Skeletal muscle satellite cell (primary cell): Measurements from ENCODE around the gene DHRS7B.
"Not testable (repeated sequence)": the region's sequence is repeated elsewhere in the genome, so short reads cannot be mapped to it uniquely, and the experiment has no call there.

Experiments used
- H3K27me3 ChIP-seq: 2 replicates; pipeline ENCODE4 v1.7.0; 2013; ENCODE audit warnings: low read length; ENCODE audit not compliant: control insufficient read depth, insufficient read depth
- H3K36me3 ChIP-seq: 2 replicates; pipeline ENCODE4 v1.7.0; 2013; ENCODE audit warnings: mild to moderate bottlenecking, control low read depth, low read length; ENCODE audit not compliant: insufficient read depth
- H3K4me1 ChIP-seq: 2 replicates; pipeline ENCODE4 v1.7.0; 2013; ENCODE audit warnings: low read length; ENCODE audit not compliant: control insufficient read depth, insufficient read depth
- H3K4me2 ChIP-seq: 2 replicates; pipeline ENCODE4 v1.7.0; 2013; ENCODE audit warnings: mild to moderate bottlenecking, low read length
- H3K4me3 ChIP-seq: 2 replicates; pipeline ENCODE4 v1.7.0; 2013; ENCODE audit warnings: low read length
- H3K9ac ChIP-seq: 2 replicates; pipeline ENCODE4 v1.7.0; 2013; ENCODE audit warnings: mild to moderate bottlenecking, low read depth, low read length, moderate library complexity
- H3K9me3 ChIP-seq: replicated peaks from 2 replicates; pipeline ENCODE4 v1.7.0; 2013; ENCODE audit warnings: mild to moderate bottlenecking, control low read depth, low read length

DHRS7B gene

GRCh38 chr17:21140911-21141310, 14.1 kb downstream of the DHRS7B start:
- Histone ChIP-seq H3K36me3 (no peaks in the 10 kb centered on the region), H3K4me2 (no peak overlapping the region), H3K27me3 (no peaks in the 10 kb centered on the region), H3K9me3 (no peaks in the 10 kb centered on the region), H3K4me3 (no peak overlapping the region), H3K4me1 (no peaks in the 10 kb centered on the region), H3K9ac (no peak overlapping the region)

DNA sequence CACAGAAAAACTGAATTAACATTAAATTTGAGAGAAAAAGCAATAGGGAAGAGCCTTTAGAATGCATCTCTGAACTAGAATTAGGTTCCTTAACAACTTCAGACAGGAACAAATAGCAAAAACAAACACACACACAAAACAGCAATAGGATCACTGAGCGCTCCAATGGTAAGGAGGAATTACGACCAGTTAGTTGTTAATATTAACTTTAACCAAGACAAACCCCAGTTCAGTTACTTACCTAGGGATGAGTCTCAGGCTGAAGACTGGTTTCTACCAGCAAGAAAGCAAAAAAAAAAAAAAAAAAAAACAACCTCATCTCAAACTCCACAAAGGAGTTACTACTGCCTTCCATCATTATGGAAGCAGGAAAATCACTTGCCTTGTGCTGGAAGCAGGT, 14.6 kb downstream of the DHRS7B start:
- Histone ChIP-seq H3K4me3 (no peak overlapping the region), H3K36me3 (no peaks in the 10 kb centered on the region), H3K4me1 (no peaks in the 10 kb centered on the region), H3K9ac (no peak overlapping the region), H3K27me3 (no peaks in the 10 kb centered on the region), H3K4me2 (no peak overlapping the region), H3K9me3 (no peaks in the 10 kb centered on the region)

DNA sequence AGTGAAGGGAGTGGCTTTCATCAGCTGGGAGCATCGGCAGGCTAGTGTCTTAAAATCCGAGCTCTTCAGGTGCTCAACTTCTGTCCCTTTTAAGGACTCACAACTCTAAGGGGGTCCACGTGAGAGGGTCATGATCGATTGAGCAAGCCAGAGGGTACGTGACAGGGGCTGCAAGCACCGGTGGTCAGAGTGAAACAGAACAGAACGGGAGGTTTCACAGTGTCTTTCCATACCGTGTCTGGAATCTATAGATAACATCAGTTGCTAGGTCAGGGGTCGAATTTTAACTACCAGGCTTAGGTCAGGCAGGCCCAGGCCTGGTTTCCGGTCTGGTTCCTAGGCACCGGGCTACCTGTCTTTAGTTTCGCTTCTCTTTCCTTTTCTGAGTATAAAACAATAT, 15.3 kb downstream of the DHRS7B start:
- not testable (repeated sequence) for H3K27me3 ChIP-seq, H3K9me3 ChIP-seq, H3K9ac ChIP-seq, H3K4me2 ChIP-seq, H3K36me3 ChIP-seq, H3K4me1 ChIP-seq, H3K4me3 ChIP-seq

- Histone ChIP-seq H3K27me3 (no peaks in the 10 kb centered on the region), H3K36me3 (no peaks in the 10 kb centered on the region), H3K4me1 (no peaks in the 10 kb centered on the region), H3K9ac (no peak overlapping the region), H3K4me2 (no peak overlapping the region), H3K9me3 (no peaks in the 10 kb centered on the region), H3K4me3 (no peak overlapping the region)
These were observed 16.9 kb downstream of the DHRS7B start for GRCh38 chr17:21143695-21144094.

- not testable (repeated sequence) for H3K4me1 ChIP-seq, H3K27me3 ChIP-seq, H3K36me3 ChIP-seq
These were observed 17.5 kb downstream of the DHRS7B start for GRCh38 chr17:21144299-21144698.

DNA sequence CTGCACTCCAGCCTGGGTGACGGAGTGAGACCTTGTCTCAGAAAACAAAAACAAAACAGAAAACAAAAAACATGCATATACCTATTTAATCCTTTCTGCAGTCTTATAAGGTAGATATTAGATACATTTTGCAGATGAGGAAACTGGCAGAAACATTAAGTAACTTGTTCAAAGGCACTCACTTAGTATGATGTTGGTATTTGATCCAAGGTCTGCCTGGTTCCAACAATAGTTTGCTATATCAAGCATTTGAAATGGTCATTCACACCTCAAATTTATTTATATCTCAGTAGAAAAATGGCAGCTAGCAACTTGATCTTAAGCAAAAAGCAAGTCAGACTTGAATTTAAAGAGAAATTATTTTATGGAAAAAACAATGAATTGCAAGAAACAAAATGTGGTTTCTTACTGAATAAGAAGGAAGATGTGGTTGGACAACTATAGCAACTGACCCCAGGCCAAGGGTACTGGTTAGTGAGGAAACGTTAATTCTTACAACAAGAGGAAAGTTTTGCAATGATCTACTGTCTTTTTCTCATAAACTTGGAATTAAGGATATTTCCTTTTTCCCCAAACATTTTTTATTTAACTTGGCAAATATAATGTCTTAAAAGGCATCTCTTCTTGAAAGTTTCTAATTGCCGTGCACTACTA, 19.7 kb downstream of the DHRS7B start:
- Histone ChIP-seq H3K9me3 (no peaks in the 10 kb centered on the region), H3K4me2 (no peak overlapping the region), H3K4me3 (no peak overlapping the region), H3K36me3 (no peaks in the 10 kb centered on the region), H3K4me1 (no peaks in the 10 kb centered on the region), H3K27me3 (no peaks in the 10 kb centered on the region), H3K9ac (no peak overlapping the region)

More at GRCh38 chr17:21144299-21144698, 17.5 kb downstream of the DHRS7B start:
- H3K9ac ChIP-seq, H3K9me3 ChIP-seq, H3K4me3 ChIP-seq, H3K4me2 ChIP-seq: not testable (repeated sequence)

DNA sequence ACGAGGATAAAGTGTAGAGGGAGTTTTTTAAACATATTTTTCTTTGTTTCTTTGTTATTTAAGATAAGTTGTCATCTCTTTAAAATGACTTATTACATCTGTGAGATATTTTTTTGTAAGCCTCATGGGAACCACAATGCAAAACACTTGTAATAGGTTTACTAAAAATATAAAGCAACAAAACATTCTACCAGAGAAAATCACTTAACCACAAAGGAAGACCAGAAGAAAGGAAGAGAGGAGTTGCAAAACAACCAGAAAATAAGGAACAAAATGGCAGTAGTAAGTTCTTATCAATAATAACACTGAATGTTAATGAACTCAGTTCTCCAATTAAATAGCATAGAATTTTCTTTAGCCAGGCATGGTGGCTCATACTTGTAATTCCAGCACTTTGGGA, 22.9 kb downstream of the DHRS7B start:
- Histone ChIP-seq H3K4me2 (no peak overlapping the region), H3K36me3 (no peaks in the 10 kb centered on the region), H3K9me3 (no peaks in the 10 kb centered on the region), H3K27me3 (no peaks in the 10 kb centered on the region), H3K4me3 (no peak overlapping the region), H3K9ac (no peak overlapping the region), H3K4me1 (no peaks in the 10 kb centered on the region)

DNA sequence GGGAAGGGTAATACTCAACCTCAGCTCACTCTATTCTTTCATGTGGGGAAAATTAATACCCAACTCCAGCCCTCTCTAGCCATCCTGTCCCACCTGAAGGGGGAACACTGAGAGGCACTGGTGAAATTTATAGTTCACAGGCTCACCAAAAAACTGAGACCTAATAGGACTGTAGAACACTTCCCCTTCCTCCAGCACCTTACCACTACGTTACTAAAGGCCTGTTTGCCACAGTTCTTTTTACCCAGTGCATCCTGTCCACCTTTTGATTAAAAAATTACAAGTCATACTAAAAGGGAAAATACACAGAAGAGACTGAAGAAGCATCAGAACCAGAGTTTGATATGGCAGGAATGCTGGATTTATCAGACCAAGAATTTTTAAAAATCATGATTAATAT, 26.0 kb downstream of the DHRS7B start:
- Histone ChIP-seq H3K4me1 (no peaks in the 10 kb centered on the region), H3K9me3 (peaks cover 4% of the 10 kb centered on the region), H3K36me3 (no peaks in the 10 kb centered on the region), H3K9ac (no peak overlapping the region), H3K27me3 (no peaks in the 10 kb centered on the region), H3K4me3 (no peak overlapping the region), H3K4me2 (no peak overlapping the region)

DNA sequence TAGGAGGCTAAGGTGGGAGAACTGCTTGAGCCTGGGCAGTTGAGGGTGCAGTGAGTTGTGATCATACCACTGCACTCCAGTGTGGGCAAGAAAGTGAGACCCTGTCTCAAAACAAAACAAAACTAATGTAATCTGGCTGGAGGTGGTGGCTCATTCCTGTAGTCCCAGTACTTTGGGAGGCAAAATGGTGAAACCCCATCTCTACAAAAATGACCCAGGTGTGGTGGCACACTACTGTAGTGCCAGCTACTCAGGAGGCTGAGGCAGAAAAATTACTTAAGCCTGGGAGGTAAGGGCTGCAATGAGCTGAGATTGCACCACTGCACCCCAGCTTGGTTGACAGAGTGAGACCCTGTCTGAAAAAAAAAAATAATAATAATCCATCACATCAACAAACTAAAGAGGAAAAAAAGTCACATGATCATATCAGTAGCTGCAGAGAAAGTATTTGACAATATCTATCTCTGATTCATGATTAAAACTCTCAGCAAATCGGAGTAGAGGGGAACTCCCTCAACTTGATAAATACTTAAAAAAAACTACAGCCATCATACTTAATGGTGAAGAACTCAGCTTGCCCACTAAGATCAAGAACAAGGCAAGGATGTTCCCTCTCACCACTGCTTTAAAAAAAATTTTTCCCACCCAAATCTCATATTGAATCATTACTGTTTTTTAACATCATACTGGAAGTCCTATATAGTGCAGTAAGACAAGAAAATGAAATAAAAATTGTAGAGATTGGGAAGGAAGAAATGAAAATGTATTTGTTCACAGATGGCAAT, 31.0 kb downstream of the DHRS7B start:
- H3K4me1 ChIP-seq = peaks cover 13% of the 10 kb centered on the region
- no peaks in the 10 kb centered on the region for H3K27me3 ChIP-seq
- H3K4me2 ChIP-seq = no peak overlapping the region

GRCh38 chr17:21160401-21160800, 33.6 kb downstream of the DHRS7B start:
- Histone ChIP-seq H3K4me2 (no peak overlapping the region), H3K4me3 (no peak overlapping the region), H3K9ac (no peak overlapping the region), H3K9me3 (peaks cover 2% of the 10 kb centered on the region), H3K27me3 (no peaks in the 10 kb centered on the region), H3K4me1 (peaks cover 13% of the 10 kb centered on the region), H3K36me3 (no peaks in the 10 kb centered on the region)

More for the DNA sequence above, 31.0 kb downstream of the DHRS7B start:
- no peak overlapping the region for H3K4me3 ChIP-seq
- H3K36me3 ChIP-seq = no peaks in the 10 kb centered on the region
- H3K9me3 ChIP-seq = peaks cover 4% of the 10 kb centered on the region
- H3K9ac ChIP-seq = no peak overlapping the region

DNA sequence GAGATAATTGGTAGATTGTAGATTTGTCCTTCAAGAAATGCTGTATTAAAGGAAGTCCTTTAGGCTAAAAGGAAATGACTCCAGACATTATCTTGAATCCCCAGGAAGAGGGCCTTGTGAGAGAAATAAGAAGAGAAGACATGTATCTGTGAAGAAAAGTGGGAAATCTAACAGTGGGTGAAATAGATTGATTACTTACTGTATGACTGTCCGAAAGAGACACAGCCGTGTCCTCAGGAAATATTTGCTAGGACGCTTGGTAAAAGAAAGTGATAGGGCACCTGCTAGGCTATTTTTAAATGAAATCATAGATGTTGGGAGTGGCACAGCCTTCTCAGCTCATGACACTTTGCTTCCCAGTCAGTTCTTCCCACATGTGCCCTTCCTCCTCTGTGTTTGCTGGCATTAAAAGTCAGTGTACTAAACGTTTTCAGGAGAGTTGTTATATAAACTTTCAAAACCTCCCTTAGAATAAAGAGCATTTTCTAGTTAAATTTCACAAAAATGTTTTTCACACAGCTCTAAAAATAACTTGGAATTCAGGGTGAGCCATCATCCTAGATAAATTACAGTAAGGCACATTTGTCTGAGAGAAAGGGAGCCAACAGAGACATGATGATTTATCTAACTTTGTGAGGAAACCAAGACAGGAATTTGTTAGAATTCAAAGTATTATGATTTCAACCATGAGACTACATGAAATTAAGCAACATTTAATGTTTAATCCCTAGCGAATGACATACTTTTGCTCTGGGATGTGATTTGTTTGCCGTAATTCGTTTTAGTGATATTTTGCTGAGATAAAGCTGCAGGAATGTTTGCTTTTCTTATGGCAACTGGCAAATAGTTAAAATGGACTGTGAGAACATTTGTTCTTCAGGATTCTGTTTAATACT, 35.0 kb downstream of the DHRS7B start:
- Histone ChIP-seq H3K9ac (peak overlapping the region; percentile 52), H3K4me2 (peak overlapping the region; percentile 30), H3K27me3 (no peaks in the 10 kb centered on the region), H3K4me1 (peaks cover 13% of the 10 kb centered on the region), H3K36me3 (no peaks in the 10 kb centered on the region), H3K4me3 (no peak overlapping the region), H3K9me3 (no peaks in the 10 kb centered on the region)
